CD4-positive, alpha-beta T cell treated with Interferon gamma for 1 hour (primary cell): Measurements from ENCODE around the gene IL22RA1.

ENCODE experiments used
- DNase-seq: peaks from one replicate; pipeline ENCODE4 v3.0.0-alpha.2; 2020

Gene IL22RA1, protein sequence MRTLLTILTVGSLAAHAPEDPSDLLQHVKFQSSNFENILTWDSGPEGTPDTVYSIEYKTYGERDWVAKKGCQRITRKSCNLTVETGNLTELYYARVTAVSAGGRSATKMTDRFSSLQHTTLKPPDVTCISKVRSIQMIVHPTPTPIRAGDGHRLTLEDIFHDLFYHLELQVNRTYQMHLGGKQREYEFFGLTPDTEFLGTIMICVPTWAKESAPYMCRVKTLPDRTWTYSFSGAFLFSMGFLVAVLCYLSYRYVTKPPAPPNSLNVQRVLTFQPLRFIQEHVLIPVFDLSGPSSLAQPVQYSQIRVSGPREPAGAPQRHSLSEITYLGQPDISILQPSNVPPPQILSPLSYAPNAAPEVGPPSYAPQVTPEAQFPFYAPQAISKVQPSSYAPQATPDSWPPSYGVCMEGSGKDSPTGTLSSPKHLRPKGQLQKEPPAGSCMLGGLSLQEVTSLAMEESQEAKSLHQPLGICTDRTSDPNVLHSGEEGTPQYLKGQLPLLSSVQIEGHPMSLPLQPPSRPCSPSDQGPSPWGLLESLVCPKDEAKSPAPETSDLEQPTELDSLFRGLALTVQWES

DNA sequence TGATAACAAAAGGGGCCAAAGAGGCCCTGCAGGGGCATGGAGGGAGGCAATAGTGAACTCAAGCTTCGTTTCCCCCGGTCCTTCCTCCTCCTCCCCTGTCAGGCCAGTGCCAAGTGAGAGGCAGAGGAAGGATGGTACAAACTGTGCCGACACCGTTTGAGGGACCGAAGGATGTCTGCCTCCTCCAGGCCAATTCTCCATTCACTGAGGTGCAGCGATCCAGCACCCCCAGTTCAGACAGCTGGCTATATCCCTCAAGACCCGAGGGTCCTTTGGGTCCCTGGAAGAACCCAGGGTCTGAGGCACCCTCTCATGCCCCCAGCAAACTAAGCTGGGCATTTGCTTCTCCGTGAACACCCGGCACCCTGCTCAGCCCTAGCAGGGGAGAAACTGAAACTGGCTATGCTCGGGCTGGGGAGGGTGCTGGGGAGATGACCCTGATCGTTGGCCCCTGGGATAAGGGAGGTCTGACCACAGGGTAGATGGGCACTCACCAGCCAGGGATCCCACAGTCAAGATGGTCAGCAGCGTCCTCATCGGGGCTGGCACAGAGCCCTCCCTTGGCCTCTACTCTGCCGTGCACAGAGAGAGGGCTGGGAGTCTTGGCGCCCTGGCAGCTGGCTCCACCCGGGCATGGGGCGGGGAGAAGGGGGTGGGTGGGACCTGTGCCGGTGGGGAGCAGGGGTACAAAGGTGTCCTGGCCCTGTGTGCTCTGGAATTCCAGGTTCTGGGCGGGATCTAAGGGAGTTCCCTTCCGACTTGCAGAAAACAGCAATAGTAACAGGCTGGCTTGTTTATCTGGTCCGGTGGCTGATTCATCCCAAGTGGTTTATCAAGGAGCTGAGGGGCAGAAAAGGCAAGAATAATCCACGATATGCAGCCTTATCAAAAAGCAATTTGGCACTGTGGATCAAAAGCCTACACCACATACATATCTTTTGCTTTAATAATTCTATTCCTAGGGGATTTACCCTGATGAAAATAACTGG, at the start of gene IL22RA1:
Gene IL22RA1, minus strand, starts transcription at position 595 of the 989 bp plus-strand sequence. Its CDS starts 58 bp downstream, at position 537.
- no peak for DNase-seq

GRCh38 chr1:24191860-24192259, 48.9 kb upstream of the IL22RA1 start:
- peak; percentile 6 for DNase-seq

DNA sequence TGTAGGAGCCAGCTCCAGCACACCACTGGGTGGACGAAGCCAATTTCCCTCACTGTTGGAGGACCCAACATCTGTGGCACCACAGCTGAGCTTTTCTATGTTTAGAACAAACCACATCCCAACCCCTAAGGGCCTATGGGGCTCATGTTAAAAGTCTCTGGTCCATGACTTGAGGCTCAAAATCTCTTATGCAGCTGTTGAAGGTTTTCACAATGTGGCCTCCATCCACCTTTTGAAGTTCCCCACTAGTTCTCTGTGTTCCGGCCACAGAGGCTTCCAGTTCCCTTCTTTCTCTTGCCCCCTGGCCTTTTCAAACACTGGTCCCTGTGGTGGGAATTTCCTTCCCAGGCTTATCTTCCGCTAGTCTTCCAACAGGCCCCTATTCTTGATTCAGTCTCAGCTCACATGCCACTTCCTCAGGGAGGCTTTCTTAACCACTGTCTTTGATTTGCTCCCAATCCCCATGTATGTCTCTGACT, 48.1 kb upstream of the IL22RA1 start:
- DNase-seq, result peak; percentile 19

DNA sequence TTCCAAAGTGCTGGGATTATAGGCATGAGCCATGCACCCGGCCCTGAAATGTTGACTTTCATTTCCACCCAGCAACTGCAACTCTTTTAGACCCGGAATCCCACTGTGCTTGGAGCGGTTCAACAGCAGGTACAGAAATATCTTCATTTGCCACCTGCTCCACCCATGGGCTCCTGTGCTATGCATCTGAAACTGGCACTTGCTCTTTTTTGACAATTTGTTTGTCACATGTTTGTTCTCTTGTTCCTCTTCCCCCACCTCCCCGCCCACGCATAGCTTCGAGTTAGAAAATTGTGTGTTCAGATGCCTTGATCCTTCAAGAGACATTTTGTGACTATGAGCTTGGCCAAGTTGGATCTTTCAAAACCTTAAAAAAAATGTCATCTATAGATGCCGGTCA, 46.6 kb upstream of the IL22RA1 start:
- peak; percentile 56 for DNase-seq

DNA sequence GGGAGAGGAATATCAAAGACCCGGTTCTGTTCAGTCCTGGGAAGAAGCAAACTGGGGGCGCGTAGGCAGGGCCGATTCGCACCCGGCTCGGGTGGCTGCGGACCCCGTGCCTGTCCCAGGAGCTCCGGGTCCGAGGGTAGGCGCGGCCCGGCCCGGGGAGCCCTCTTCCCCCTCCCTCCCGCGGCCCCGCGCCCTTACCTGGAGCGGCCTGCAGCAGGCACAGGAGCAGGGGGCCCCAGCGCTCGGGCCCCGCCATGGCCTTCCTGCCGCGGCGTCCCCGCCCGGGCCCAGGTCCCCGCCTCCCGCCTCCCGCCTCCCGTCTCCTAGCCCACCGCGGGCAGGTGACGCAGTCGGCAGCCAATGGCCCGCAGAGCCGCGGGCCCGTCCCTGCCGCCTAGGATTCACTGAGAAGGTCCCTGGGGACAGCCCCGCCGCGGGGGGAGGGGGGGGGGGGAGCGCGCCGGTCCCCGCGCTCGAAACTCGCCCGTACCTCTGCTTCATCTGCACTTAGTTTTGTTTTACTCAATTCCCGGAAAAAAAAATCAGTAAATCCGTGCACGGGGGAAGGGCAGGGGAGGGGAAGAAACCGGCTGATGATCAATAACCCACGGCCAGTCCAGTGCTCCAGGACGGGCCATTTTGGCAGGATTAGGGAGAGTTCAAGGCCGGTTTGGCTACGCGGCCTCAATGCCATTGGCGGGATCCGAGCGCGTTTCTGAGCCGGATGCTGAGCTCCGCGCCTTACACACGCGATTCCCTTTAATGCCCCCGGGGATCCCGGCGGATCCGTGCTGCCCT, 44.3 kb upstream of the IL22RA1 start, which contains the start of gene IFNLR1:
Gene IFNLR1, minus strand, starts transcription at position 297 of the 798 bp plus-strand sequence. Its CDS starts 41 bp downstream, at position 256.
- DNase-seq, result peak; percentile 79

GRCh38 chr1:24186711-24186992, 43.7 kb upstream of the IL22RA1 start:
- DNase-seq, result no peak

DNA sequence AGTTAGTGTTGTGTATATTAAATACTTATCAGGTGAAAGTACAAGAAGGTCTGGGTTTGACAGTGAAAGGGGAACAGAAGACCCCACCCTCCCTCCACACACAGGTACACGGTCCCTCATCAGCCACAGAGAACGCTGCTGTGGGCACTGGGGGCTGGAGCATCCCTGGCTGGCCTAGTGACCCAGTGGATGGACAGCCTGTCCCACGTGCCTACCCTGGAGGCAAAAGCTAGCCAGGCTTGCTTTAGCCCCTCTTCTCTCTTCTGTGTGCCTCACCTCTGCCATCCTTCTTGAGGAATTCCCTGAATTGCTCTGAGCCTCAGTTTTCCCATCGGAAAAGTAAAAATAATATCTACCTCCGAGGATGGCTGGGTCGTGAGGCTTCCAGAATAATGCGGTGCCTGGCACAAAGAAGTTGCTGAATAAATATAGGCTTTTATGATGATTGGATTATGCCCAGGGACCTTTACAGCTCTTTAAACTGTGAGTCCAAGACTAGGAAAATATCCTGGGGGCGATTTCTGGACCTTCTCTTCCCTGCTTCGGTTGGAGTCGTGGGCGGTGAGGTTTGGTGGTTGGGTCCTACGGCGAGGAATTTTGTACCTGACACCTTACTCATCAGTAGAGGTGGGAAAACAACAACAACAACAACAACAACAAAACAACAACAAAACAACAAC, 43.2 kb upstream of the IL22RA1 start:
- DNase-seq, result no peak

- DNase-seq, result no peak
Measured at GRCh38 chr1:24185076-24185475, 42.1 kb upstream of the IL22RA1 start.

DNA sequence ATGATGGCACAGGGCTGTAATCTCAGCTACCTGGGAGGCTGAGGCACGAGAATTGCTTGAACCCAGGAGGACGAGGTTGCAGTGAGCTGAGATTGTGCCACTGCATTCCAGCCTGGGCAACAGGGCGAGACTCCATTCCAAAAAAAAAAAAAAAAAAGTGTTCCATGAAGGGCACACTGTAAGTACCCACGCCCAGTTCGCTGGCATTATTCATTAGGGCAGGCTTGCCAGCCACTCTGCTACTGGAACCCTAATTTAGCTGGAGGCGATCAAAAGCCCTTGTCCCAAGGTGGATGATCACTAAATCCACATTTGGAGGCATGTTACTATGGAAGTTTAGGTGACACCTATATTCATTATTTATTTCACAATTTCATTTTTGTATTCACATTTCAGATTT, 39.1 kb upstream of the IL22RA1 start:
- no peak for DNase-seq

DNA sequence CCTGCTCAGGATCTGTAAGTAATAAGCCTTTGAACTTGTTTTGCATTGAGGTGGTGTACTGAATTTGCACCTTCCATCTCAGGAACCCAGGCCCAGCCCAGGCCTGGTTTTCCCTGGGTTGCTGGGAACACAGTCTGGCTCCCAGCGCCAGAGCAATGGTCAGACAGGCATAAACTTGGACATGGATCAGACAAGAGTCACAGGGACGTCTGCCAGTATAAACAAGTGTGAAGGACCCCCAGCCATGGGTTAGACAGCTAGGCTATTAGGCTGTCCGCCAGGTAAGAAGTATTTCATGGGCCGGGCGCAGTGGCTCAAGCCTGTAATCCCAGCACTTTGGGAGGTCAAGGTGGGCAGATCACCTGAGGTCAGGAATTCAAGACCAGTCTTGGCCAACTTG, 38.7 kb upstream of the IL22RA1 start:
- DNase-seq, result no peak

- DNase-seq, result no peak
Measured at GRCh38 chr1:24180676-24181075, 37.7 kb upstream of the IL22RA1 start.

GRCh38 chr1:24179251-24179840, 36.4 kb upstream of the IL22RA1 start:
- no peak for DNase-seq

GRCh38 chr1:24178407-24178806, 35.5 kb upstream of the IL22RA1 start:
- no peak for DNase-seq

DNA sequence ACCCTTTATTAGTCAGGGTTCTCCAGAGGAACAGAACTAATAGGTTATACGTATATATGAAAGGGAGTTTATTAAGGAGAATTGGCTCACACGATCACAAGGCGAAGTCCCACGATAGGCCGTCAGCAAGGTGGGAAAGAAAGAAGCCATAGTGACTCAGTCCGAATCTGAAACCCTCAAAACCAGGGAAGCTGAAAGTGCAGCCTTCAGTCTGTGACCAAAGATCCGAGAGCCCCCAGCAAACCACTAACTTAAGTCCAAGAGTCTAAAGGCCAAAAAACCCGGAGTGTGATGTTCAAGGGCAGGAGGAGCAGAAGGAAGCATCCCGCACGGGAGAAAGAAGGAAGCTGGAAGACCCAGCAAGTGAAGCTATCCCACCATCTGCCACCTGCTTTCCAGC, 34.2 kb upstream of the IL22RA1 start:
- DNase-seq, result no peak

- no peak for DNase-seq
Measured at GRCh38 chr1:24175033-24175755, 32.3 kb upstream of the IL22RA1 start.

DNA sequence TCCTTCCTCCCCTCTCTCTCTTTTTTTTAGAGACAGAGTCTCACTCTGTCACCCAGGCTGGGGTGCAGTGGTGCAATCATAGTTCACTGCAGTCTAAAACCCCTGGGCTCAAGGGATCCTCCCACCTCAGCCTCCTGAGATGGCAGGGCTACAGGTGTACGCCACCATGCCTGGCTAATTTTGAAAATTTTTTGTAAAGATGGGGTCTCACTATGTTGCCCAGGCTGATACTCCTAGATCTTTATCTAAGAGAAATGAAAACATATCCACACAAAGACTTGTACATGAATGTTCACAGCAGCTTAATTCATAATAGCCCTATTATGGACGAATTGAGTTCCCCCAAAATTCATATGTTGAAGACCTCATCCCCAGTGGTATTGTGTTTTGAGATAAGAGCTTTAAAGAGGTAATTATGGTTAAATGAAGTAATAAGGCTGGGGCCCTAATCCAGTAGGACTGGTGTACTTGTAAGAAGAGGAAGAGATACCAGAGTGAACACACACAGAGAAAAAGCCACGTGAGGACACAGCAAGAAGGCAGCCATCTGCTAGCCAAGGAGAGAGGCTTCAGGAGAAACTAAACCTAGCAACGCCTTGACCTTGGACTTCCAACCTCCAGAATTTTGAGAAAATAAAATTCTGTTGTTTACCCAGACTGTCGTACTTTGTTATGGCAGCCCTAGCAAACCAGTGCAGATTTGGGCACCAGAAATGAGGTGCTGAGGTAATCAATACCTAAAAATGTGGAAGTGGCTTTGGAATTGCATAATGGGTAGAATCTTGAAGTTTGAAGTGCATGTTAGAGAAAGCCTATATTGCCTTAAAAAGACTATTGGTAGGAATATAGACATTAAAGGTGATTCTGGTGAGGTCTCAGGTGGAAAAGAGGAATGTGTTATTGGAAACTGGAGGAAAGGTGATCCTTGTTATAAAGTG, 31.0 kb upstream of the IL22RA1 start:
- no peak for DNase-seq

GRCh38 chr1:24172598-24172997, 29.7 kb upstream of the IL22RA1 start:
- no peak for DNase-seq

DNA sequence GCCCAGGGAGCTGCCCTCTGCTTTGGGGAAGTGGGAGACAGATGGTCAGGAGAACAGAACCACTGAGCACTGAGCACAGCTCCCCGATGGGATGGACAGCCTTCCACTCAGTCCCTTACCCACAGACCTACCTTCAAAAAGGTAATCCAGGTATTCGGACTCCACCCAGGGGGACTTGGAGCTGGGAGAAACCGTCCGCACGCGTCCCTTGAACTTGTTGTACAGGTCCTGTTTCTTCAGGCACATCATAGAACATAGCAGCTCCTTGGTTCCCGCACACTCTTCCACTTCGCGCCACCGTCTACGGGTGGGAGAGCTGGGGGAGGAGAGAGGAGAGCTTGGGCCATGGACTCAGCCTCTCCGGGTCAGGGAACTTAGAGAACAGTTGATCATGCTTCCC, 26.3 kb upstream of the IL22RA1 start:
- DNase-seq, result no peak

GRCh38 chr1:24168245-24168644, 25.3 kb upstream of the IL22RA1 start:
- no peak for DNase-seq

- DNase-seq, result no peak
Measured at GRCh38 chr1:24167008-24167407, 24.1 kb upstream of the IL22RA1 start.
